Mucosa of descending colon (tissue), 3 donors: ENCODE data around the gene PCAT7. TPM values are rescaled to one million over a fixed set of nuclear protein-coding genes. Genes with fewer than 3 reads are reported as not detected.

Experiments
- total RNA-seq, 3 donors: library from RNA; stranded (reverse); fragmentation: NEBNext Ultra II Directional in 2 of 3; extraction: Animal tissue kit (Norgen Biotek cat#: 25700) in 2 of 3; gene quantifications; one replicate each; pipeline versions ENCODE4 v1.2.1 to v1.2.4, GENCODE V29; 2021 to 2023
- donor health status: DM: no; HTN: no; CAD: no; lungs with moderate emphysema.
- donor health status: DM: no; HTN: no; CAD: no.
- donor health status: DM: no; HTN: yes; CAD: no.

The PCAT7 gene
- total RNA-seq, 3 donors from 2014 or later, result 0.60 to 2.2 (median 1.2) TPM

Other genes with a start within 250 kb of the PCAT7 start
- gene NUTM2F, start 226.4 kb upstream of the PCAT7 start, total RNA-seq, result not detected
- gene FBP2, start 38.7 kb downstream of the PCAT7 start, total RNA-seq, result not detected
- gene FBP1, start 84.4 kb downstream of the PCAT7 start, total RNA-seq, result 10 to 100 TPM; 17.6 to 52.4 (median 48.6) TPM
- gene AOPEP, start 171.6 kb downstream of the PCAT7 start, total RNA-seq, result 100 to 1,000 TPM in 1 of 3 donors, 10 to 100 TPM in 2; 47.5 to 102 (median 57.8) TPM